ENCODE measurements around the gene ESRRA. TPM values are rescaled to one million over a fixed set of nuclear protein-coding genes. Genes with fewer than 3 reads are reported as not detected.

The ESRRA gene
- total and polyA plus RNA-seq, 2 of the 8 experiments (the other 6 are each of a cell fraction or from before 2014, with no cell fraction given) = 18.2 to 37.0 TPM

DNA sequence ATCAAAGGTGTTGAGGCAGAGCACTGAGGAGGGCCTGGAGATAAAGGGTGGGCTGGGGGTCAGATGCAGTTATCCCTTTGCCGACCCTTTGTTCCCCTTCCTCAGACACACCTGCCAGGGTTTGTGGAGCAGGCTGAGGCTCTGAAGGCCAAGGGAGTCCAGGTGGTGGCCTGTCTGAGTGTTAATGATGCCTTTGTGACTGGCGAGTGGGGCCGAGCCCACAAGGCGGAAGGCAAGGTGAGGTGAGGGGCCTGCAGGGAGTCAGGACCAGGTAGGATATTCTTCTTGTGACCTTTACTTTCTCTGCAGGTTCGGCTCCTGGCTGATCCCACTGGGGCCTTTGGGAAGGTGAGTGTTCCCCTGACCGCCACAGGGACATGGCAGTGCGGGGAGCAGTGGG, 15.2 kb downstream of the ESRRA start (continued):
- no peak for TF ChIP-seq FOSL1 (IDR thresholded peaks at IDR 0.05; ENCODE audit: insufficient read depth, low read depth, low read length)
- no peak for TF ChIP-seq SUZ12 (IDR thresholded peaks at IDR 0.05; ENCODE audit: low read length)
- no peak for TF ChIP-seq TCF12 (IDR thresholded peaks at IDR 0.05; ENCODE audit: low read depth, low read length)
- TF ChIP-seq HDAC6 (IDR thresholded peaks at IDR 0.05; ENCODE audit: low read depth, low read length) = no peak
- TF ChIP-seq CREB1 (IDR thresholded peaks at IDR 0.05) = no peak
- TF ChIP-seq JUND (IDR thresholded peaks at IDR 0.05; ENCODE audit: low read length) = no peak
- TF ChIP-seq EGR1 (IDR thresholded peaks at IDR 0.05; ENCODE audit: borderline replicate concordance, low read depth, low read length) = no peak
- no peak for TF ChIP-seq GTF2F1 (IDR thresholded peaks at IDR 0.05; ENCODE audit: borderline replicate concordance, low read depth, low read length)
- TF ChIP-seq SRF (IDR thresholded peaks at IDR 0.05; ENCODE audit: low read depth, low read length) = no peak
